GM12873 (cell line): ENCODE data around the gene ATG2A.

Experiments used
- TF ChIP-seq, protein P1 (sequence below): IDR thresholded peaks from 2 replicates; pipeline ENCODE4 v1.5.1; 2012; ENCODE audit warnings: low read depth, mild to moderate bottlenecking, moderate library complexity, low read length, control low read depth; ENCODE audit not compliant: insufficient read depth; ENCODE audit errors: missing control alignments

ATG2A gene

DNA sequence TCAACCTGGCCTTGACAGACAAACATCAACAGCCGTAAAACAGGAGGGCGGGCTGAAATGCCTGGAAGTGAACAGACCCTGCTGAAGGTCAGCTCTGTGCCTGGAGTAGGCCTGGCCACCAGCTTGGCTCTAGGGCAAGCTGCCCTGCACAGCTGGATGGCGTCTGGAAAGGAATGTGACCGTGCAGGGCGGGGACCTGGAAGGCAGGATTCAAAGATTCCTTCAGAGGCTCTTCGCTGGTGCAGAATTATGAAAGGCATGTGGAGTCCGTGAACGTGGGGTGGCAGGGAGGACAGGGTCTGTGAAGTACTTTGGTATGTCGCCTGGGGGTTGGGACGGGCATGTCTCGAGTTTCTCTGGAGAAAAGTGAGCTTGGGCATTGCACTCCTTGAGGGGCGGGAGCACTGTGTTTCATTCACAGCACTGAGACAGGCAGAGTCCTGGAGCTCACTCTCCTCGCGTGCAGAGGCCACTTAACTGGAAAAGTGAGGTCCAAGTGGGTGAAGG lies 40.1 kb downstream of the ATG2A start:
- TF ChIP-seq, protein P1, sequence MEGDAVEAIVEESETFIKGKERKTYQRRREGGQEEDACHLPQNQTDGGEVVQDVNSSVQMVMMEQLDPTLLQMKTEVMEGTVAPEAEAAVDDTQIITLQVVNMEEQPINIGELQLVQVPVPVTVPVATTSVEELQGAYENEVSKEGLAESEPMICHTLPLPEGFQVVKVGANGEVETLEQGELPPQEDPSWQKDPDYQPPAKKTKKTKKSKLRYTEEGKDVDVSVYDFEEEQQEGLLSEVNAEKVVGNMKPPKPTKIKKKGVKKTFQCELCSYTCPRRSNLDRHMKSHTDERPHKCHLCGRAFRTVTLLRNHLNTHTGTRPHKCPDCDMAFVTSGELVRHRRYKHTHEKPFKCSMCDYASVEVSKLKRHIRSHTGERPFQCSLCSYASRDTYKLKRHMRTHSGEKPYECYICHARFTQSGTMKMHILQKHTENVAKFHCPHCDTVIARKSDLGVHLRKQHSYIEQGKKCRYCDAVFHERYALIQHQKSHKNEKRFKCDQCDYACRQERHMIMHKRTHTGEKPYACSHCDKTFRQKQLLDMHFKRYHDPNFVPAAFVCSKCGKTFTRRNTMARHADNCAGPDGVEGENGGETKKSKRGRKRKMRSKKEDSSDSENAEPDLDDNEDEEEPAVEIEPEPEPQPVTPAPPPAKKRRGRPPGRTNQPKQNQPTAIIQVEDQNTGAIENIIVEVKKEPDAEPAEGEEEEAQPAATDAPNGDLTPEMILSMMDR, result no peak

DNA sequence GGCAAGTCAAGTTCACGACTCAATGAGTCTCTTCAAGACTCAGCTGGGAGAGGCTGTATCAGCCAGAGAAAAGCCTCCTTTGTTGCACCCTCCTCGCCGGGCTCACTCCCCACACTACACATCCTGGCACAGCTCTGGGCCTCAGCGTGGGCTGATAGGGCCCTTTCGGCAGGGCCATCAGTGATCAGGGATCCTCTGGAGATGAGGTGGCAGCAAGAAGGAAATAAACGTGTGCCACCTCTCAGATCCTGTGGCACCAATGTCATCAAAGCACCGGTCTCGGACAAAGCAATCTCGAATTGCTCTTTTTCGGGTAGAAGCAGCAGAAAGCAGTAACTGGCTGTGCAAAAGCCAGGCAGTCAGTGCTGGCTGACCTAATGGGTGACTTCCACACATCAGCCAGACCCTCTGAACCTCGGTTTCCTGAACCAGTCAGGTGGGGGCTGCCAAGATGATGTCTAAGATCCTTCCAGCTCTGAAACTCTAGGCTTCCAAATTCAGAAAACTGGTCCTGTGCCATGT lies 40.7 kb downstream of the ATG2A start:
- TF ChIP-seq, protein P1, result no peak

DNA sequence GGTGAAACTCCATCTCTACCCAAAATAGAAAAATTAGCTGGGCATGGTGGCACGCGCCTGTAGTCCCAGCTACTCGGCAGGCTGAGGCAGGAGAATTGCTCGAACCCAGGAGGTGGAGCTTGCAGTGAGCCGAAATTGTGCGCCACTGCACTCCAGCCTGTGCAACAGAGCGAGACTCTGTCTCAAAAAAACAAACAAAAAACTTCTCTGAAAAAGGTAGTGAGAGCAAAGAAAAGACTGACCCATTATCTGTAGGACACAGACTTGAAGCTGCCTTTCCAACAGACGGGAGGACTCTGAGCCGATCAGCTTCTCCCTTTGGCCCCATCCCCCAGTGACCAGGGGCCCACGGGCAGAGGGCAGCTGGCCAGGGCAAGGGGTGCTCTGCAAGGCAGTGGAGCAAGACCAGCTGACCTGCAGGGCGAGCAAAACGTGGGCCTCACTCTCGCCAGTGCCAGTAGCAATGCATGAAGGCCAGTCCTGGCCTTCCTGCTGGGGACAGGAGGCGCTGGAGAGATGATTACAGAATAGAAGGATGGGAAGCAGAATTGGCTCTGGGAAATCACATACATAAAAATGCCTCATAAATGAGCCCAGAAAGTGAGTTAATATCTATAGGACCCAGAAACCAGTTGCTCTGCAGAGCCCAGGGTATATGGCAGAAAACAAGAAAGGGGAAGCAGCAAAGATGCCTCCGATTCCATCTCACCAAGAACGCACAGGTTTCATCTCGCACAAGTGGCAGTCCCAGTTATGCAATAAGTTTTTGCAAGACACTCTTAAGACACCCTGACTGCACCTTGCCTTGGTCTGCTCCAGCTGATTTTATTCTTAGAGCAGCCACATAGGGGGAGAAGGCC lies 41.4 kb downstream of the ATG2A start:
- TF ChIP-seq, protein P1, result peak; percentile 1

GRCh38 chr11:64874308-64875240 lies 42.4 kb downstream of the ATG2A start:
- TF ChIP-seq, protein P1, result no peak

DNA sequence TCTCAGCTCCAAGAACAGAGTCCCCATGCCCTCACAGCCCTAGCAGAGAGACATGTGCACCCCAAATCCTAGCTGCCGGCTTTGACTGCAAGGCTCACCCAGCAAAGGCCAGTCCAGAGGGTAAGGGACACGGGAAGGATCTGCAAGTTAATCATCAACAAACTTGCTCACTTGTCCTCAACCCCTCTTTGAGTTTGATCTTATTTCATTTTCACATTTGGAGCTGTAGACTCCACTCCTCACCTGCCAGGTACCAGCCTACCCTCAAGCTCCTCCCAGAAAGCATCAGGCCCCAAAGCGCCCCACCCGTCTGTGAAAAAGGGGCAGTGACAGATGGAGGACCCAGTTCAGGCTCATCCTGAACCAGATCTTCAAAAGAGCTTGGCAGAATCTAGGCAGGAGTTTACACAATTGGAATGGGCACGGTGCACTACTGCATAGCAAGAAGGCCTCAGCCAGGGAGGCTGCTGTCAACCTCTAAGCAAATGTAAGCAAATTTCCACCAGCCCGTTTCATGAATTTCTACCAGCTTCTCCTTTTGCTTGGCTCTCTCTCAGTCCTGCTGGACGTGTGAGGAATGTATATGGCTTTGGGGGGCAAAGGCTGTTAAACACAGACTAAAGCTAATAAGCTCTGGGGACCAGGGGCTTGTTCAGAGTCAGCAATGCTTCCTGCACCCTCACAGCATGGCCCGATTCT lies 44.1 kb downstream of the ATG2A start:
- TF ChIP-seq, protein P1, result no peak

DNA sequence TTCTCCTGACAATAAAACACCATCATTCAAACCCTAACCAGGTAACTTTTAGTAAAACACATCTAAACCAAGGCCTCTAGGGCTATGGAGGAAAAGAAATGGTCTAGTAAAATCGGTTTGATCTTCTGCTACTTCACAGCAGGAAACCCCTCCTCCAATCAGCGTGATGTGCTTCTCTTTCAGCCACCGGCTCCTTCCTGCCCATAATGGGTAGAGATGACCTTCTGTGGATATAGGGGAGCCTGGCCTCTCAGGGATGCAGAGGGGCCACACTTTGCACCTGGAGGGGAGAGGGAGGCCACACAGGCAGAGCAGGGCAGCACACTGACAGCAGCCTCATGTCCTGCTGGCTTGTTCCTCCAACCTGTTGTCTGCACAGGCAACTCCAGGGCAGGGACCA lies 45.5 kb downstream of the ATG2A start:
- TF ChIP-seq, protein P1, result no peak
